Thyroid gland (tissue), 4 donors: ENCODE data around the gene EFR3B.

Source experiments
- CTCF ChIP-seq, 6 experiments: fragments of 200-600 bp in 3 of 6; fragments of 450-650 bp in 3 of 6; sonication (generic) in 3 of 6; IDR thresholded peaks; one replicate each; pipeline ENCODE4 v1.5.1; 2016 to 2019; ENCODE audit warnings: antibody characterized with exemption in 6 of 6, mild to moderate bottlenecking in 2 of 6, inconsistent platforms in 1 of 6, moderate library complexity in 1 of 6
- POLR2A ChIP-seq, 2 donors: fragments of 450-650 bp; IDR thresholded peaks; one replicate each; pipeline ENCODE4 v1.6.1; 2017; ENCODE audit warnings: antibody characterized with exemption in 2 of 2, mild to moderate bottlenecking in 2 of 2, moderate library complexity in 1 of 2

GRCh38 chr2:25071966-25072365 is 30.1 kb downstream of the EFR3B start:
- TF ChIP-seq CTCF (IDR thresholded peaks at IDR 0.05) (no peak), POLR2A (IDR thresholded peaks at IDR 0.05) (no peak)
